Heart left ventricle (tissue), 16 donors: Measurements from ENCODE around the gene MCM3AP. TPM values are rescaled to one million over a fixed set of nuclear protein-coding genes. Genes with fewer than 3 reads are reported as not detected.

Experiments
- ATAC-seq, 4 donors: fragments of 200-7000 bp; cut with Tn5 transposase; one replicate each; pipeline ENCODE4 v1.9.1; 2020 to 2022; ENCODE audit warnings: moderate library complexity in 4 of 4, mild to moderate bottlenecking in 3 of 4, moderate number of reproducible peaks in 1 of 4
- DNase-seq, 5 donors: peaks; one replicate each; pipeline ENCODE4 v3.0.0-alpha.2; 2020
- H3K27ac ChIP-seq, 12 donors: fragments of 200-600 bp; sonication (generic) in 4 of 12; one replicate each; pipeline versions ENCODE4 v1.5.0 to v1.8.0; 2016 to 2022; ENCODE audit warnings: mild to moderate bottlenecking in 2 of 12
- H3K27me3 ChIP-seq, 9 donors: fragments of 200-600 bp; sonication (generic) in 2 of 9; one replicate each; pipeline versions ENCODE4 v1.5.1 to v1.8.0; 2016 to 2022; ENCODE audit warnings: mild to moderate bottlenecking in 3 of 9
- H3K36me3 ChIP-seq, 9 donors: fragments of 200-600 bp; sonication (generic) in 2 of 9; one replicate each; pipeline versions ENCODE4 v1.5.0 to v1.8.0; 2018 to 2022; ENCODE audit warnings: mild to moderate bottlenecking in 2 of 9
- H3K4me1 ChIP-seq, 12 donors: fragments of 200-600 bp; sonication (generic) in 4 of 12; one replicate each; pipeline versions ENCODE4 v1.5.0 to v1.8.0; 2016 to 2022; ENCODE audit warnings: mild to moderate bottlenecking in 3 of 12
- H3K4me3 ChIP-seq, 12 donors: fragments of 200-600 bp; sonication (generic) in 4 of 12; one replicate each; pipeline versions ENCODE4 v1.5.0 to v1.8.0; 2017 to 2022; ENCODE audit warnings: mild to moderate bottlenecking in 9 of 12, moderate library complexity in 4 of 12
- H3K9me3 ChIP-seq, 12 donors: fragments of 200-600 bp; sonication (generic) in 4 of 12; one replicate each; pipeline versions ENCODE4 v1.5.0 to v1.8.0; 2016 to 2022; ENCODE audit warnings: mild to moderate bottlenecking in 1 of 12
- POLR2A ChIP-seq, 2 donors: fragments of 450-650 bp; IDR thresholded peaks; one replicate each; pipeline ENCODE4 v1.6.1; 2017; ENCODE audit warnings: antibody characterized with exemption in 2 of 2, mild to moderate bottlenecking in 2 of 2, moderate library complexity in 2 of 2
- WGBS, 4 donors: extraction: QIAGEN DNeasy Blood & Tissue Kit in 2 of 4; methylation state at CpG; one replicate each; pipeline versions ENCODE4 v1.1.5 to v1.1.7; 2013 to 2018; 5-methylcytosine and 5-hydroxymethylcytosine counted together
- intact Hi-C, 10 donors: fragments of 100-400 bp; cut with DNase I; formaldehyde crosslinking; loops; one replicate each; pipeline versions ENCODE4 v1.11.1 to v1.14.2; 2022
- polyA plus RNA-seq, 2 donors: library from polyadenylated mRNA; stranded (reverse); fragments of 200-250 nt; gene quantifications; one replicate each; pipeline ENCODE4 v1.2.3, GENCODE V29; 2013
- total RNA-seq, 9 donors: library from RNA; depleted of rRNA in 2 of 9; stranded (reverse); fragments of >200 nt in 2 of 9; fragmentation: NEBNext Ultra II Directional in 3 of 9; extraction: Animal tissue kit (Norgen Biotek cat#: 25700) in 3 of 9; gene quantifications; one replicate each; pipeline versions ENCODE4 v1.1.0 to v1.2.4, GENCODE V29; 2016 to 2023
- TF ChIP-seq, protein P1 (sequence below), 12 donors: fragments of 200-600 bp; sonication (generic) in 4 of 12; IDR thresholded peaks; one replicate each; pipeline versions ENCODE4 v1.5.0 to v1.8.0; 2018 to 2022; ENCODE audit warnings: antibody characterized with exemption in 12 of 12, mild to moderate bottlenecking in 5 of 12
- donor health status: ischemic (EF 13 %, LVEDD 7.1; RV severe dilation, severe dysfunction).
- donor health status: healthy with polysubstance abuse.
- donor health status: DM: no; HTN: yes; CAD: no.
- donor health status: DM: no; HTN: no; CAD: no.
- donor health status: ischemic (EF 25% LVEDD 6.9; RV normal size, moderate dysfunction).
- donor health status: ischemic (EF 25% LVEDD 5.7; RV mildly dilated, moderate dysfunction).
- donor health status: healthy.
- donor health status: DM: yes; HTN: yes; CAD: no.
- donor health status: ischemic (EF 35%, LVEDD 5.7; RV mildly dilated, moderate dysfunction).
- donor health status: nonischemic (EF 11% LVEDD 7.7; RV severe dilation, severe dysfunction).
- donor health status: DM: yes; HTN: yes; CAD: no.
- donor health status: PGD.
- donor health status: ischemic (EF 29% LVEDD 5.4; RV normal size, mild dysfunction).
- donor health status: nonischemic (EF 23%, LVEDD 6.1; RV moderate dilation, normal function).

The MCM3AP gene
- total and polyA plus RNA-seq, 11 donors, result 24.5 to 69.8 (median 55.3) TPM

GRCh38 chr21:46213620-46214286 is 71.7 kb downstream of the MCM3AP start:
- Histone ChIP-seq H3K27me3 (no peaks in the 10 kb centered on the region), H3K4me1 (peaks cover 0 to 8% (median 0%) of the 10 kb centered on the region in 12 donors), H3K4me3 (no peak overlapping the region), H3K36me3 (peaks cover 0 to 79% (median 50%) of the 10 kb centered on the region in 9 donors), H3K27ac (no peak overlapping the region), H3K9me3 (no peaks in the 10 kb centered on the region)
- WGBS, 4 donors, result 63 to 90% (median 83%) methylated on average over 12 to 15 of the region's 15 CpGs
- TF ChIP-seq POLR2A (IDR thresholded peaks at IDR 0.05), result no peak
- TF ChIP-seq, protein P1, sequence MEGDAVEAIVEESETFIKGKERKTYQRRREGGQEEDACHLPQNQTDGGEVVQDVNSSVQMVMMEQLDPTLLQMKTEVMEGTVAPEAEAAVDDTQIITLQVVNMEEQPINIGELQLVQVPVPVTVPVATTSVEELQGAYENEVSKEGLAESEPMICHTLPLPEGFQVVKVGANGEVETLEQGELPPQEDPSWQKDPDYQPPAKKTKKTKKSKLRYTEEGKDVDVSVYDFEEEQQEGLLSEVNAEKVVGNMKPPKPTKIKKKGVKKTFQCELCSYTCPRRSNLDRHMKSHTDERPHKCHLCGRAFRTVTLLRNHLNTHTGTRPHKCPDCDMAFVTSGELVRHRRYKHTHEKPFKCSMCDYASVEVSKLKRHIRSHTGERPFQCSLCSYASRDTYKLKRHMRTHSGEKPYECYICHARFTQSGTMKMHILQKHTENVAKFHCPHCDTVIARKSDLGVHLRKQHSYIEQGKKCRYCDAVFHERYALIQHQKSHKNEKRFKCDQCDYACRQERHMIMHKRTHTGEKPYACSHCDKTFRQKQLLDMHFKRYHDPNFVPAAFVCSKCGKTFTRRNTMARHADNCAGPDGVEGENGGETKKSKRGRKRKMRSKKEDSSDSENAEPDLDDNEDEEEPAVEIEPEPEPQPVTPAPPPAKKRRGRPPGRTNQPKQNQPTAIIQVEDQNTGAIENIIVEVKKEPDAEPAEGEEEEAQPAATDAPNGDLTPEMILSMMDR (IDR thresholded peaks at IDR 0.05), result no peak
- intact Hi-C loops, result no loop called here
- no peak for DNase-seq
- no peak for ATAC-seq

GRCh38 chr21:46212721-46213484 is 72.5 kb downstream of the MCM3AP start:
- no peaks in the 10 kb centered on the region for H3K27me3 ChIP-seq
- peaks cover 0 to 8% (median 0%) of the 10 kb centered on the region in 12 donors for H3K4me1 ChIP-seq
- H3K9me3 ChIP-seq, result no peaks in the 10 kb centered on the region
- ATAC-seq (no peak), DNase-seq (no peak)
- no peak overlapping the region for H3K27ac ChIP-seq
- H3K36me3 ChIP-seq, result peaks cover 0 to 87% (median 53%) of the 10 kb centered on the region in 9 donors
- no peak overlapping the region for H3K4me3 ChIP-seq
- intact Hi-C loops, result no loop called here
- WGBS, 4 donors, result 94 to 97% (median 96%) methylated on average over 17 to 18 of the region's 18 CpGs
- TF ChIP-seq, protein P1 (IDR thresholded peaks at IDR 0.05), result no peak

- ATAC-seq (no peak), DNase-seq (peak in 2 of 5 donors; percentile 7 to 11)
- Histone ChIP-seq H3K27ac (no peak overlapping the region), H3K4me3 (no peak overlapping the region), H3K9me3 (no peaks in the 10 kb centered on the region), H3K36me3 (peaks cover 0 to 91% (median 61%) of the 10 kb centered on the region in 9 donors), H3K27me3 (no peaks in the 10 kb centered on the region), H3K4me1 (peaks cover 0 to 8% (median 0%) of the 10 kb centered on the region in 12 donors)
- intact Hi-C loops, result no loop called here
- no peak for TF ChIP-seq POLR2A (IDR thresholded peaks at IDR 0.05)
- TF ChIP-seq, protein P1 (IDR thresholded peaks at IDR 0.05), result no peak
- 90 to 94% (median 94%) methylated on average over 13 to 23 of the region's 23 CpGs for whole genome bisulfite sequencing, 4 donors
These were observed 73.4 kb downstream of the MCM3AP start for GRCh38 chr21:46211786-46212720.
